ENCODE measurements around the gene LILRB1. TPM values are rescaled to one million over a fixed set of nuclear protein-coding genes. Genes with fewer than 3 reads are reported as not detected.

The LILRB1 gene
- polyA plus RNA-seq, 1 of the 3 experiments (the other 2 are of a cell fraction) = not detected

DNA sequence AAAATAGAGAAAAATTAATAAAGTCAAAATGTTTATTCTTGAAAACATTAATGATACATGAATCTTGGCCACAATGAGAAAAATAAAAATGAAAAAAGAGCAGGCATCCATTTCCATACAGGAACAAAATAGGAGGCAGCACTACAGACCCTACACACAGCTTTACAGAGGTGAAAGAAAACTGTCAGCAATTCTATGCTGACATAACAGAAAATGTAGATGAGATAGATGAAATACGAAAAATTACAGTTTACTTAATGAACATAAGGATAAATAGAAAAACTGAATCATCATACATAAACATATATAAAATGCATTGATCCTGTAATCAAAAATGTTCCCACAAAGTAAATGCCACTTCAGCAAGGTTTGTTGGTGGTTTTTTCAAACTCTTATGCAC lies 38.1 kb downstream of the LILRB1 start:
- H3K9me2 ChIP-seq = no peaks in the 10 kb centered on the region
- H3F3A ChIP-seq (replicated peaks; ENCODE audit: insufficient read depth) = no peaks in the 10 kb centered on the region
- WGBS (ENCODE audit: low lambda C conversion rate) = 3% methylated on average over 1 of the region's 1 CpG
- DNase-seq = no peak
- no peak overlapping the region for H3K4me2 ChIP-seq
- no peaks in the 10 kb centered on the region for H3K36me3 ChIP-seq (replicated peaks in 1 of 2; ENCODE audit: control insufficient read depth in 1 of 2, insufficient read depth in 2 of 2, low read length in 1 of 2)
- H3K9me3 ChIP-seq = no peaks in the 10 kb centered on the region
- no peaks in the 10 kb centered on the region for H4K20me1 ChIP-seq (ENCODE audit: insufficient read depth)
- ChIA-PET CTCF (interaction anchor here (1.4 kb wide), 1 partner anchor 16 kb away, joined by 4 read pairs; no protein-coding TSS in a partner anchor), POLR2A (no interaction called here)
- H3K79me2 ChIP-seq (ENCODE audit: insufficient read depth) = no peaks in the 10 kb centered on the region
- H3K27ac ChIP-seq (ENCODE audit: low read depth in 2 of 2, low read length in 1 of 2) = no peak overlapping the region
- H3K4me1 ChIP-seq (ENCODE audit: control insufficient read depth in 1 of 2, insufficient read depth in 2 of 2, low read depth in 1 of 2, low read length in 1 of 2) = no peaks in the 10 kb centered on the region
- no peak overlapping the region for H3K4me3 ChIP-seq (ENCODE audit: low read depth in 2 of 2, low read length in 1 of 2)
- H3K27me3 ChIP-seq (ENCODE audit: insufficient read depth) = no peaks in the 10 kb centered on the region; the same call in 1 of the 2 replicates
- TF ChIP-seq NRF1 (IDR thresholded peaks at IDR 0.05; ENCODE audit: low read depth, low read length) = no peak
- no peak for TF ChIP-seq REST (IDR thresholded peaks at IDR 0.05; ENCODE audit: low read depth, low read length)
- TF ChIP-seq EZH2phosphoT487 (IDR thresholded peaks at IDR 0.05; ENCODE audit: borderline replicate concordance, low read depth) = no peak
- no peak for TF ChIP-seq TEAD4 (IDR thresholded peaks at IDR 0.05; ENCODE audit: borderline replicate concordance, insufficient read depth)
- TF ChIP-seq TAF1 (IDR thresholded peaks at IDR 0.05; ENCODE audit: borderline replicate concordance, low read depth, low read length) = no peak
- TF ChIP-seq RXRA (IDR thresholded peaks at IDR 0.05; ENCODE audit: borderline replicate concordance, low read depth) = no peak
- no peak for TF ChIP-seq MEF2A (IDR thresholded peaks at IDR 0.05; ENCODE audit: borderline replicate concordance, low read depth)
- no peak for TF ChIP-seq FOXM1 (IDR thresholded peaks at IDR 0.05; ENCODE audit: low read depth)
- TF ChIP-seq RAD21 (IDR thresholded peaks at IDR 0.05; ENCODE audit: low read length) = no peak
- TF ChIP-seq ELF1 (IDR thresholded peaks at IDR 0.05) = no peak
- no peak for TF ChIP-seq FOSL2 (IDR thresholded peaks at IDR 0.05; ENCODE audit: borderline replicate concordance, low read depth)
- TF ChIP-seq PBX3 (IDR thresholded peaks at IDR 0.05) = no peak
- H2AFZ ChIP-seq (ENCODE audit: low read depth) = no peak overlapping the region
- H3K9ac ChIP-seq = no peak overlapping the region

Measured in SK-N-SH (cell line).